ENCODE results near the gene EVPL. TPM values are rescaled to one million over a fixed set of nuclear protein-coding genes. Genes with fewer than 3 reads are reported as not detected.

The EVPL gene
- total and polyA plus RNA-seq, 2 donors (not counting 3 experiments of a cell fraction or from before 2014, with no cell fraction given): not detected

DNA sequence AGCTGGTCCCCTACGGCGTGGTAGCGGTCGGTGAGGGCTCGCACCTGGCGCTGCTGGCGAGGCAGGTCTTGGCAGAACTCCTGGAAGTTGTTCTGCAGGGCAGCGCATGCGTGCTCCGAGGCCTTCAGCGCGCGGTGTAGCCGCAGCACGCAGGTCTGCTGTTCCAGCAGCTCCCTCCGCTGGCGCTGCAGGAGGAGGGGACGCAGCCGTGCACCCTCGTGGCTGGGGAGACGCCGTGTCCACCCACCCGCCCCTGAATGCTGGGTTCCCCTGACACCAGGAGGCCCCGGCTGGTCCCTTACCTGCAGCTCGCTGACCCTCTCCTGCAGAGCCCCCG is 12.2 kb downstream of the EVPL start:
- H3K9ac ChIP-seq (replicated peaks; ENCODE audit: extremely low read depth, insufficient read depth, low read length): no peak overlapping the region
- no peak overlapping the region for H3K4me2 ChIP-seq (ENCODE audit: insufficient read depth, low read length)
- no peaks in the 10 kb centered on the region for H3K4me1 ChIP-seq (ENCODE audit: control insufficient read depth, extremely low read depth, insufficient read depth, low read length)
- no peak overlapping the region for H3K4me3 ChIP-seq (replicated peaks in 1 of 3; ENCODE audit: insufficient read depth in 1 of 3, low read depth in 1 of 3, low read length in 3 of 3)
- H2AFZ ChIP-seq (ENCODE audit: low read depth, low read length): no peak overlapping the region
- H3K36me3 ChIP-seq (ENCODE audit: control insufficient read depth in 2 of 2, extremely low read depth in 1 of 2, insufficient read depth in 2 of 2, low read length in 2 of 2): no peaks in the 10 kb centered on the region
- intact Hi-C loops (cut with micrococcal nuclease) (loop anchor here (5.0 to 10.0 kb wide), 4 partner anchors 62 to 260 kb away; partner anchors contain the start of gene ZACN), dilution Hi-C loops (cut with MboI; ENCODE audit: extremely low pct_ligation_motif_present, low sequenced_read_pairs) (no loop called here)
- H3K79me2 ChIP-seq (ENCODE audit: control insufficient read depth, insufficient read depth, low read length): no peaks in the 10 kb centered on the region
- H3K27me3 ChIP-seq (ENCODE audit: control insufficient read depth in 2 of 2, insufficient read depth in 2 of 2, low read length in 2 of 2): no peaks in the 10 kb centered on the region
- H4K20me1 ChIP-seq (replicated peaks; ENCODE audit: control insufficient read depth, extremely low read depth, insufficient read depth, low read length): no peaks in the 10 kb centered on the region
- no TSS peak for BruUV-seq (replicated peaks)
- H3K9me1 ChIP-seq (replicated peaks; ENCODE audit: control insufficient read depth, extremely low read depth, insufficient read depth, low read length): no peaks in the 10 kb centered on the region
- no peak overlapping the region for H3K27ac ChIP-seq (ENCODE audit: insufficient read depth, low read depth, low read length)
- no peak for DNase-seq (ENCODE audit: low read depth, low spot score)
- TF ChIP-seq JUN (IDR thresholded peaks at IDR 0.05; ENCODE audit: borderline replicate concordance, insufficient read depth, insufficient read length, low read depth) (no peak), FOS (IDR thresholded peaks at IDR 0.05; ENCODE audit: borderline replicate concordance, insufficient read depth, low read length) (no peak), POLR2A (IDR thresholded peaks at IDR 0.05; ENCODE audit: low read depth, low read length) (no peak), GATA2 (IDR thresholded peaks at IDR 0.05; ENCODE audit: insufficient read depth, insufficient read length, low read depth, low read length) (no peak), MYC (IDR thresholded peaks at IDR 0.05; ENCODE audit: low read depth, low read length) (no peak), POLR2AphosphoS5 (IDR thresholded peaks at IDR 0.05; ENCODE audit: insufficient read depth, low read depth, low read length) (no peak), EZH2 (IDR thresholded peaks at IDR 0.05; ENCODE audit: borderline replicate concordance, low read depth, low read length, severe bottlenecking) (no peak)
- TF ChIP-seq, protein P1, sequence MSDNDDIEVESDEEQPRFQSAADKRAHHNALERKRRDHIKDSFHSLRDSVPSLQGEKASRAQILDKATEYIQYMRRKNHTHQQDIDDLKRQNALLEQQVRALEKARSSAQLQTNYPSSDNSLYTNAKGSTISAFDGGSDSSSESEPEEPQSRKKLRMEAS (IDR thresholded peaks at IDR 0.05; ENCODE audit: insufficient read depth, insufficient read length): no peak
- TF ChIP-seq, protein P2, sequence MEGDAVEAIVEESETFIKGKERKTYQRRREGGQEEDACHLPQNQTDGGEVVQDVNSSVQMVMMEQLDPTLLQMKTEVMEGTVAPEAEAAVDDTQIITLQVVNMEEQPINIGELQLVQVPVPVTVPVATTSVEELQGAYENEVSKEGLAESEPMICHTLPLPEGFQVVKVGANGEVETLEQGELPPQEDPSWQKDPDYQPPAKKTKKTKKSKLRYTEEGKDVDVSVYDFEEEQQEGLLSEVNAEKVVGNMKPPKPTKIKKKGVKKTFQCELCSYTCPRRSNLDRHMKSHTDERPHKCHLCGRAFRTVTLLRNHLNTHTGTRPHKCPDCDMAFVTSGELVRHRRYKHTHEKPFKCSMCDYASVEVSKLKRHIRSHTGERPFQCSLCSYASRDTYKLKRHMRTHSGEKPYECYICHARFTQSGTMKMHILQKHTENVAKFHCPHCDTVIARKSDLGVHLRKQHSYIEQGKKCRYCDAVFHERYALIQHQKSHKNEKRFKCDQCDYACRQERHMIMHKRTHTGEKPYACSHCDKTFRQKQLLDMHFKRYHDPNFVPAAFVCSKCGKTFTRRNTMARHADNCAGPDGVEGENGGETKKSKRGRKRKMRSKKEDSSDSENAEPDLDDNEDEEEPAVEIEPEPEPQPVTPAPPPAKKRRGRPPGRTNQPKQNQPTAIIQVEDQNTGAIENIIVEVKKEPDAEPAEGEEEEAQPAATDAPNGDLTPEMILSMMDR (IDR thresholded peaks at IDR 0.05; ENCODE audit: extremely low read depth in 1 of 2, insufficient read depth in 1 of 2, low read depth in 1 of 2, low read length in 2 of 2): no peak
- CTCF ChIA-PET: interaction anchor here (1.0 to 3.4 kb wide), 40 partner anchors 9 to 285 kb away, joined by 3 to 31 read pairs (median 6); partner anchors contain the start of genes CDK3, EVPL, FBF1 and MRPL38
- H3K9me3 ChIP-seq (replicated peaks; ENCODE audit: control insufficient read depth, insufficient read depth, low read length): no peaks in the 10 kb centered on the region
- POLR2A ChIA-PET: no interaction called here
- no peak for FAIRE-seq
